NCI-H1436 (cell line): ENCODE data around the gene CFAP157.
A peak's percentile ranks its signal among the peaks of the same experiment; 100 is the strongest.

Experiments used
- DNase-seq: peaks from one replicate; lab custom pipeline; 2025; lab: John Stamatoyannopoulos, UW

CFAP157 gene

DNA sequence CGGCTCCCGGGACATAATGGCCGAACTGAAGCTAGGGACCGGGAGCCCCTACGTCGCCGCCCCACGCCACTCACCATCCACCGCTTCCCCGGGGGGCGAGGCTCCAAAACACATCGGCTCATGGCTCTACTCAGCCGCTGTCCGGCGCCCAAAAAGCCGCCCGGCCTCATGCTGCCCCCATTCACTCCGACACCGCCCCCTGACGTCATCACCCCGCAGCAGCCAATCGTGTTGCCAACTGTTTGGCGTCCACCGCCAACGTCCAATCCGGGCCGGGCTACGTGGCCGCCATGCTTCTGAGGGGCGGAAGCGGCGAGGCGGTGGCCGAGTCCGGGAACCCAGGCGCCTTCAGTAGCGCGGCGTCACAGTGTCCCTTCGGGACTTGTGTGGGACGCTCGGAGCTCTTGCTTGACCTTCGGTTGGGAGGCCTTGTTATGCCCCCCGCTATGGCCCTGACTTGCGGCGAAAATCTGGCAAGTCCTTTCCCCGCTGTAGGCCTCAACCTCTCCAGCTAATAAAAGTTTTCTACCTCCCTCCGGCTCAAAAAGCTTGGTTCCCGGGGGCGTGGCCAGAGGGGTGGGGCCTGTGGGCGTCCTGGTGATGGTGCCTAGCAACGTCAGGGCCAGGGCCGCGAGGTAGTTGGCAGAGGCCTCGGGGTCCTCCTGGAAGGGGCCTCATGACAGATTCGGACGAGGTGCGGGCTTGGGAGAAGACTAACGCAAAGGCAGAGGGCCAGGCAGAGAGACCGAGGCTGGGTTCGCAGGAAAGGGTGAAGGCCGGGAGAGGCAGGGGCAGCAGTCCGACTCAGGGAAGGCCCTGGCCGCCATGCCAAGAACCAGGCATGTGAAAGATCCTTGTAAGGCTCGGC is 8.9 kb downstream of the CFAP157 start, which contains the start of the genes PTRH1 and TTC16:
TSS of gene PTRH1 (minus strand) at position 194 of the 868 bp plus-strand sequence. CDS start at position 170, 24 bp downstream.
TSS of gene TTC16 (plus strand) at position 610 of the 868 bp plus-strand sequence. CDS start at position 677, 67 bp downstream.
- DNase-seq, result peak; percentile 92

DNA sequence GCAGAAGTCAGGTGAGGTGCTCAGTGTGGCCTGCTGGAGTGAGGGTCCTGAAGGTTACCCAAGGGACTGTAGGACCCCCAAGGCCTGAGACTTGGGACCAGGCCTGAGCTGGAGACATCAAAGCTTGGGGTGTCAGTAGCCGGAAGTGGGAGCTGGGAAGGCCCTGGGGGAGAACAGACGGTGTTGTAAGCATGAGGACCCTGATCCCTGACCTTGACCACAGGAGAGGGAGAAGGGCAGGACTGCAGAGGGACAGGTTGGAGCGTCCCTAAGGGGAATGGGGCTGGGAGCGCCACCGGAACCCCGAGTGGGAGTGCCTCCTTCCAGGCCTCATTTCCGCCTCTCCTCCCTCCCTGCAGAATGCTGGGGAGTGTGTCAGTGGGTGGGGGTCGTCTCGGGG is 9.6 kb downstream of the CFAP157 start:
- no peak for DNase-seq

DNA sequence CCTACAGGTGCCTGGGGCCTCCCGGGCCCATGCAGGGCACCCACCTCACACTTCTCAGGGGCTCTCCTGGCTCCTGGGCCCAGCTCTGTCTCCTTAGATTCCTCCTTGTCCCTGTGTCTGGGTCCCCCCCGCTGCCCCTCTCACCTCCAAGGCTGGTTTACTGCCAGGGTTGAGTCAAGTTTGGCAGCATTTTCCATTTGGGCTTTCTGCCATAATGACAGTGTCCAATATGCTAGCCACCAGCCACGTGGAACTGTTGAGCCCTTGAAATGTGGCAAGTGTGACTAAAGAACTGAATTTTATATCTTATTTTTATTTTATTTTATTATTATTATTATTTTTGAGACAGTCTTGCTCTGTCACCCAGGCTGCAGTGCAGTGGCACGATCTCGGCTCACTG is 11.0 kb downstream of the CFAP157 start:
- DNase-seq, result no peak

DNA sequence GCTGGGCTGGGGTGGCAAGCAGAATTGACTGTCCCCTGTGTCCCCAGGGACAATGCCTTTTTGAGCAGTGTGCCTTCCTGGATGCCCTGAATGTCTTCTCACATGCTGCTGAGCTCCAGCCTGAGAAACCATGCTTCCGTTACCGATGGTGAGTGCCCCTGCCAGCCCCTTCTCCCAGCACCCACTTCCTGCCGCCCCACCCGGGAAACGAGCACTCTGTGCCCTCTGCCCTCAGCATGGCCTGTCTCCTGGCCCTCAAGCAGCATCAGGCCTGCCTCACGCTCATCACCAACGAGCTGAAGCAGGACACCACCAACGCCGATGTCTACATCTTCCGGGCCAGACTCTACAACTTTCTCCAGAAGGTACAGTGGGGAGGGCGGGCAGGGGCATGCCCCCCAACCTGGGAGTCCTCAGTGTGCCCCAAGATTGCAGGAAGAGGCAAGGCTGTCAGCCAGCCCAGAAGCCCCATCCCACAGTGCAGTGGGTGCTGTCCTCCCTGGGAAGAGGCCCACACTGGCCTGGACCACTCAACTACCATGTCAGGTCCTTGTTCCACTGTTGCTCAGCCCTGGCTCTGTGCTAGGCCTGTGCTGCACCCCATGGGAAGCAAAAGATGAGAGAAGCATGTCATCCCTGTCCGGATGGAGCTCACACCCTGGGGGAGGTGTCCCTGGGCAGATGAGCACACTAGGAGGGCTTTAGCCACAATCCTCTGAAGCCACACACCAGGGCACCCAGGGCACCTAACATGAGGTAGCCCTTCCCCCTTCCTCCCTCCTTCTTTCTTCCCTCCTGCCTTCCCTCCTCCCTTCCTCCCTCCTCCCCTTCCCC is 13.5 kb downstream of the CFAP157 start:
- no peak for DNase-seq

DNA sequence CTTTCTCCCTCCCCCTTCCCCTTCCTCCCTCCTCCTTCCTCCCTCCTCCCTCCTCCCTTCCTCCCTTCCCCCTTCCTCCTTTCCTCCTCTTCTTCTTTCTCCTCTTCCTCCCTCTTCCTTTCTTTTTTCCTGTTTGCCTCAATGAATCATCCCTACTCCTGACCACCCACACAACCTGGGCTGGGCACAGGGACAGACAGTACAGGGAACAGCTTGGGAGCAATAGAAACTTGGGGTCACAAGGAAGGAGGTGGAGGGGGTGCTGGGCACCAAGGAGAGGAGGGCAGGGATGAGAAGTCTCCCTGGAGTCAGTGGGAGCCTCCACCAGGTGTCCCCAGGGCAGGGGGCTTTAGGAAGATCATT is 14.1 kb downstream of the CFAP157 start:
- DNase-seq, result no peak

DNA sequence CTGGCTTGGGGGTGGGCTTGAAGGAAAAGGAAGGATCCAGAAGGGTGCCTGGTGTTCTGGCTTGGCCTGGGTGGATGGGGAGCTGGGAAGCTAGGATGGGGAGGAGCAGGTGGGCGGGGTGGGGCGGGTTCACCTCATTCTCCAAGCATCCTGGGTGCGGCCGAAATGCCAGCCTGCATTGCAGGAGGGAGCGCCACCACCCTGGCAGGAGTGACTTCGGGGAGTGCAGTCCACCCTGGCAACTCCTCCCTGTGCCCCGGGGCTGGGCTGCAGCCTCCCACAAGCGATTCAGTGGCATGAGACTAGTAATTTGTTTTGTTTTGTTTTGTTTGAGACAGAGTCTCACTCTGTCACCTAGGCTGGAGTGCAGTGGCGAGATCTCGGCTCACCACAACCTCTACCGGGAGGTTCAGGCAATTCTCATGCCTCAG is 14.6 kb downstream of the CFAP157 start:
- no peak for DNase-seq

DNA sequence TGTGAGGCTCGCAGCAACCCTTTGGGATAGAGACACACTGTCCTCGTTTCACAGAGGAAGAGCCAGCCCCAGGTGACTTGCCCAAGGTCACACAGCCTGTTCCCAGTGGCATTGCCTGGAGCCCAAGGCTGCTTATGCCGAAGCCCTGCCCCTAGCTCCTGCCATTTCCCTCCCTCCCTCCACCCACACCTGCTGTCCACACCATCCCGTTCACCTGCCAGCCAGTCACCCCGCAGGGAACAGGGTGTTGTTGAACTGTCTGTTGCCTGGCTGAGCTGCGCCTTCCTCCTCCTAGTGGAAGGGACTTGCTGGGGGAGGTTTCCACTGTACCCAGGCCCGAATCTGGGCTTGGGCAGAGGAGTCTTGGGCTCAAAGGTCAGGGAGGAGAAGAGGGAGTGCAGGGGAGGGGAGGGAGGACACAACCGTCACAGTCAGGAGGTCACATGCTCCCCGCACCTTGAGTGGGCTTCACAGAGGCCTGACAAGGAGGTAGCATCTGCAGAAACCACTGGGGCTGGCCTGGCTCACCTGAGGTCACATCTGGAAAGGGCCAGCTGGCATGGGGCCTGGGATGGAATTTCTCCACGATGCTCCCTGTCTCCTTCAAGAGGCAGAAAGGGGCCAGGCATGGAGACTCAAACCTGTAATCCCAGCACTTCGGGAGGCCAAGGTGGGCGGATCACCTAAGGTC is 15.4 kb downstream of the CFAP157 start:
- no peak for DNase-seq

DNA sequence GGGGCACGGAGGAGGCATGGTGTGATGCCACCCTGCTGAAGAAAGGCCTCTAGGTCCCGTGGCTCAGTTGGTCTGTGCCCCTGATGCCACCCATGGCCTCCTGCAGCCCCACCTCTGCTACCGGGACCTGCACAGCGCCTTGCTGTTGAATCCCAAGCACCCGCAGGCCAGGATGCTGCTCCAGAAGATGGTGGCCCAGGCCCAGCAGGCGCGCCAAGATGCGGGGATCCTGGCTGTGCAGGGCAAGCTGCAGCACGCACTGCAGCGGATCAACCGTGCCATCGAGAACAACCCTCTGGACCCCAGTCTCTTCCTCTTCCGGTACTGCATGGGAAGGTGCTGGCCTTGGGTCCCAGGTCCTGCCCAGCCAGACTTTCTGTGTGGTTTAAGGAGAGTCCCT is 16.2 kb downstream of the CFAP157 start:
- no peak for DNase-seq

DNA sequence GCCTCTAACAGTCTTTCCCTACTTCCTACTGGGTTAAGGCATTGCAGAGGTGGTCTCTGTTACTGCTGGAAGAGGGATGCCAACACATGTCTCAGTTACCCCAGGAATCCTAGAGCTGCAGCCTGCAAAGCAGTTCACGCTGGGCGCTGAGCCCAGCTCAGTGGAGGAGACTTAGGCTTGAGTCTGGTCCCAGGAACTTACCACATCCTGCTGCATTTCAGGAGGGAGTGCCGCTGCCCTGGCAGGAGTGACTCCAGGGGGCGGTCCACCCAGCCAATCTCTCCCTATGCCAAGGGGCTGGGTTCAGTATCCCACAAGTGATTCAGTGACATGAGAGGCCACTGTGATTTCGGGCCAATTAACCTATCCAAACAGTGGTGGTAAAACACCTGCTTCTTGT is 16.7 kb downstream of the CFAP157 start:
- no peak for DNase-seq

DNA sequence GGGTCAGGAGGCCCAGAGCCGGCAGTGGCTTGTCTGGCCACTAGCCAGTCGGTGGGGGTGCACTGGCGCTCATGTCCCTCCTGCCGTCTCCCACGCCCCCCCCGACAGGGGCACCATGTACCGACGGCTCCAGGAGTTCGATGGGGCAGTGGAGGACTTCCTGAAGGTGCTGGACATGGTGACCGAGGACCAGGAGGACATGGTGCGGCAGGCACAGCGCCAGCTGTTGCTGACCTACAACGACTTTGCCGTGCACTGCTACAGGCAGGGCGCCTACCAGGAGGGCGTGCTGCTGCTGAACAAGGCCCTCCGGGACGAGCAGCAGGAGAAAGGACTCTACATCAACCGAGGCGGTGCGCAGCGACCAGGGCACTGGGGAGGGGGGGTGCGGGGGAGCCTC is 17.2 kb downstream of the CFAP157 start:
- DNase-seq, result no peak

DNA sequence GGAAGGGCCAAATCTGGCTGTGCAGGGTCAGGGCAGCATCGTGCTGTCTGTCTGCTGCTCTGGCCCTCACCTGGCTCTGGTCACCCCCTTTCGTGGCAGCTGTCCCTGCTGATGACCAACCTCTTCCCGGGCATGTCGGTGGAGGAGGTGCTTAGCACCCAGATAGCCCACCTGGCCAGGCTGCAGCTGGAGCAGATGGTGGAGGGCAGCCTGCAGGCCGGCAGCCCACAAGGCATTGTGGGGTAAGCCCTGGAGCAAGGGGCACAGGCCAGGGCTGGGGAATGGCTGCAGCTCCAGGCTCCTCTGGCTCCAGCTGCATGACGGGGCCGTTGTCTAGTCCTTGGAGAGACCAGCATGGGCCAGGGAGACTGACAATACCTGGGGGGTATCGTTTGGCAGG is 20.1 kb downstream of the CFAP157 start:
- no peak for DNase-seq

DNA sequence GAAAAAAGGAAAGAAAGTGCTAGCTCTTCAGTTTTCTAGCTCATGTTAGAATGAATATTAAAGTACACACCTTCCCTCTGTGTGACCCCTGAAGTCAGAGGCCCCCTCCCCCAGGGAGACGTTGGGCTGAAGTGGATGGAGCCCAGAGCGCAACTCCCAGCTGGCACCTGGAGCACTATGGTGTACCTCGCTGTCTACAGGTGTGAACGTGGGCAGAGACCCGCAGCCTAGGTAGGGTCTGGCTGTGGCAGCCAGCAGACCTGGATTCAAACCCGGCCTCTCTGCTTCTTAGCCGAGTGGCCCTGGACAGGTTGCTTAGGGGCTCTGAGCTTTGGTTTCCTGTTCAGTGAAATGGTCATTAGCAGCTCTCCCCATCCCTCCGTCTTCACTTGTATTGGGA is 22.0 kb downstream of the CFAP157 start:
- DNase-seq, result no peak

DNA sequence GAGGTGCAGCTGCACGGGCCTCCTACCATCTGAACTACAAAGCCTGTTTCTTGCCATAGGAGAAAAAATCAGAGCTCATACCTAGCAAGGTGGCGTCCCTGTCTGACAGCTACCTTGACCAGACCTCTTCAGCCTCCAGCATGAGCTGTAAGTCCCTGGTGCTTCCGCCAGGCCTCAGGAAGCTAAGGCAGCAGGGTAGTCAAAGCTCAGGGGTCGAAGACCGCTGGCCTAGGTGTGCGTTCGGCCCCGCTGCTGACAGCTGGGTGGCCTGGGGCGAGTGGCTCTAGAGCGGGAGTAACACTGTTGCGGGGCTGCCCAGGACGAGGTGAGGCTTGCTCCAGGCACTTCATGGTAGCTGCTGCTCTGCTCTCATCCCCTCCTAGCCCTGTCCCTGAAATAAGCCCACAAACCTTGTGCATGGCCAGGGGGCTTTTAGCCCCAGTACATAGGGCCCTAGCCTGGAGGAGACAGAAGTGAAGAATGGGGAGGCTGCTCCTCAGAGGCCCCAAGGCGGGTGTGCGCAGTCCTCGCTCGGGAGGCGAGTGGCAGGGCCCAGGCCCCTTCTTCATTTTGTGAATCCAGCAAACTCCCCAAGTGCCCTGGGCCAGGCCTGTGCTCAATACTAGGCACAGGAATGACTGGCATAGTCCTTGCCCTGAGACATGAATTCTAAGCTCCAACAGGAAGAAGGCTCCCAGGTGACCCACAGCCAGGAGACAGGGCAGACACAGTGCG is 22.9 kb downstream of the CFAP157 start:
- no peak for DNase-seq

DNA sequence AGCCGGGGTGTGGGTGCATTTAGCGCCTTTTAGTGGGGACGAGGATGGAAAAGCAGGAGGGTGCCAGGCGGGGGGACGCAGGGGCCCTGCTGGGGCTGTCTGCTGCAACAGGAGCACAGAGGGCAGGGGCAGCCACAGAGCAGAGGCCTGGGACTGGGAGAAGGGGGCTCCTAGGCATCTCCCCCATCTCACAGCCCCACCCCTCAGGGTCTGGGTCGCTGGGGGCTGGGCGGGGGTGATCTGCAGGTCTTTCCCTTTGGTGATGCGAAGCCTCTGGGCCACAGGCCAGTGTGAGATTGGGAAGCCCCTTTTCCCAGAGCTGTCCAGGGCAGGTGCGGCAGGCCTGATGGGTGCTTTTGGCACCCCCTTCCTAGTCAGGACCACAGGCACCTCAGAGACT is 23.5 kb downstream of the CFAP157 start:
- DNase-seq, result no peak

DNA sequence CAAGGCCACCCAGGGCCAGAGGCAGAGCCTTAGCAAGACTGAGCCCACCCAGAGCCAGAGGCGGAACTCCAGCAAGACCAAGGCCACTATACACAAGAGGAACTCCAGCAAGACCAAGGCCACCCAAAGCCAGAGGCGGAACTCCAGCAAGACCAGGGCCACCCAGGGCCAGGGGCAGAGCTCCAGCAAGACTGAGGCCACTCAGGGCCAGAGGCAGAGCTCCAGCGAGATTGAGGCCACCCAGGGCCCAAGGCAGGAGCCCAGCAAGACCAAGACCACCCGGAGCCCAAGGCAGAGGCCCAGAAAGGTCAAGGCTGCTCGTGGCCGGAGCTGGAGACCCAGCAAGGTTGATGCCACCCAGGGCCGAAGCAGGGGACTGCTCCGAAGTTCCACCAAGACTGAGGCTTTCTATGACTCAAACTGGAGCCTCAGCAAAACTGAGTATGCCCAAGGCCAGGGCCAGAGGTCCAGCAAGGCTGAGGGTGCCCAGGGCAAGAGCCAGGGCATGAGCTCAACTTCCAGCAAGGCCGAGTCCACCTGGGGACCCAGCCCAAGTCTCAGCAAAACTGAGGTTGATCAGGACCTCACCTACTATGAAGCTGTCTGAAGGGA is 24.1 kb downstream of the CFAP157 start:
- DNase-seq, result no peak

DNA sequence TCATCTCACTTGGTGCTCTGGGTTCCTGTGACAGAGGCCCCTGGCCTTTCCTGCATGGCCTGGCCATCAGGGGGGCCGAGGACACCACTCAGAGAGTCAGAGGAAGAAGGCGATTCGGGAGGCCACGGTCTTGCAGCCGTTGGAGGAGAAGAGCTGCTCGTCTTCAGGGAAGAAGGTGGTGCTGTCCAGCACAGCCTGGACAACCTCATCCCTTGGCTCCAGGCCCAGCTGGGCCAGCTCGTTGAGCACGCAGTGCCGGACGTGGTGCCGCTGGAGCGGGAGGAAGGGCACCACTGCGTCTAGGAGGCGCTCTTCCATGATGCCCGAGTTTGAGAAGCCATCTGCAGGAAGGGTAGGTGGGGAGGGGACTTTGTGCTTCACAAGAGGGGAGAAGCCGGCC is 25.1 kb downstream of the CFAP157 start:
- no peak for DNase-seq

DNA sequence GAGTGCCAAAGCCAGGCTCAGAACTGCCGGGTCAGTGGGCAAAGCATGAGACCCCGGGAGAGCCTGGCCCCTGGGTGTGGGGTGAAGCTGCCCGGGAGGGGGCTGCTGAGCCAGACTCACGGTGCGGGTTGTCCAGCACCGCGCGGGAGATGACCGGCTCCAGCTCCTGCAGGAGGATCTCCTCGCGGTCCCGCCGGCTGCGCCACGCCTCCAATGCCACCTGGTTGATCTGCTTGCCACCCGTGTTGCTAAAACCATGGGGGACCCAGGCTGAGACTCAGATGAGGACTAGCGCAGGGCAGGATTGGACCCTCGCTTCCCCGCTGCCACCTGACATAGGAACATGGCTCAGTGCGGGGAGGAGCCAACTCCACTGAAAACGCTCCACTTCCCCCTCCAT is 25.7 kb downstream of the CFAP157 start:
- no peak for DNase-seq

DNA sequence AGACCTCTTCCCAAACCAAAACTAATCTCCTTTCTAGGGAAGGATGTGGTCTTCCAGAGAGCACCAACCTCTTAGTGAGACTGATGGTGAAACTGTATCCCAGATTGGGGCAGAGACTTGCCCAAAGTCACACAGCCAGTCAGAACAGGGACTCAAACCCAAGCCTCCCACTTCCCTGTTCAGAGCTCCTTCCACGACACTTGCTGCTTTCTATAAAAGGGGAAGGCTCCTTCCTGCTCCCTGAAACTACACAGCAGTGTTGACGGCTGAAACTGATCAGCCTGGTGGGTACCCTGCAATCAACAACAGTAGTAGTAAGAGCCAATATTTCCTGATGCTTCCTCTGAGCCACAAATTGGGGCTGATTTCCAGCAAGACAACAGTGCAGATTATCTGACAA is 26.8 kb downstream of the CFAP157 start:
- no peak for DNase-seq

DNA sequence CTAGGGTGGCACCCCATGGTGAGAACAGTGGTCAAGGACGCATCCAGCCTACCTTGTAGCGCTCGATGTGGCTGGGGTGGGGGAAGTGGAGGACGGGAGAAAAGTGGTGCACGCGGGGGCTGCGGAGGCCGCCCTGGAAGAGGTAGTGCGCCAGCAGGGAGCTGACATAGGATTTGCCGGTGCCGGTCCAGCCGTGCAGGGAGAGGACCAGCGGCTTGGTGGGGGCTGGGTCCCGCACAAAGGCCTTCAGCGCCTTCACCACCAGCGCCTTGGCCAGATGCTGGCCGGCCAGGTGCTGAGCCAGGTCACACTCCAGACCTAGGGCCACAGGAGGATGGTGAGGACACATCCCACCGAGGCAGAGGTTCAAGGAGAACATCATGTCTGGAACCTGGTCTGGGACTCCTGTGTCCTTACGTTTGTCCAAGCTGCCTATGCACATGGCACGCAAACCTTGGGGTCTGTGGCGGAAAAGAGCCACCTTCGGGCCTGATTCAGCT is 27.5 kb downstream of the CFAP157 start:
- DNase-seq, result no peak

DNA sequence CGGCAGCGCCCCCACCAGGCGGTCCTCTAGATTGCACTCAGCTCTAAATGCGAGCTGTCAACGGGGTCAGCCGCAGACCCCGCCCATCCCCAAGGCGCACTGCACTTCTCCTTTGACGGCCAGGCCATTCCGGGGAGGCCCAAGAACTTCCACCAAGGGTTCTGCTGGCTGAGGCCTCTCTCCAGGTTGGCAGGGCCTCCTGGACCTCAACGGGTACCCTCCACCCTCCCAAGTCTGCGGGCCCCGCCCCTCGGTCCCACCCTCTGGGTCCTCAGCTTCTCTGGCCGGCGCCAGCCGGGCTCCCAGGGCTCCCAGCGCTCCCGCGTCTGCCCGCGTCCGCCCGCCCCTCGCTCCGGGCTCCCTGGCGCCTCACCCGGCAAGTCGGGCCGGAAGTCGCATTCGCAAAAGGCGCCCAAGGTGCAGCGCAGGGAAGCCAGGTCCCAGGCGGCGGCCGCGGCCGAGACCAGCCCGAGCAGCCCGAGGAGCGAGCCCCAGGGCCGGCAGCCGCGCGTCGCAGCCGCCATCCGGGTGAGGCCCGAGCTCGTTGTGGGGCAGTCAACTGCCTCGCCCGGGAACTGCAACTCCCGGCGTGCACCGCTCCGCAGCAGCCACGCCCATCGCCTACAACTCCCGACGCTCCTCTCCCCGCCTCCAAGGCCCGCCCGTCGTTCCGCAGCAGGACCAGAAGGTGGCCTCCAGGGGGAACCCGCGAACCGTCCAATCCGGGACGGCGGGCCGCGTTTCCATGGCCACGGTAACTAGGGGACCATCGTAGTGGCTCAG is 28.1 kb downstream of the CFAP157 start, which contains the start of gene TOR2A:
TSS of gene TOR2A (minus strand) at position 548 of the 783 bp plus-strand sequence. CDS start at position 524, 24 bp downstream.
- DNase-seq, result peak; percentile 98
